AG09319 (cell line): ENCODE measurements around the gene BNIP1.
A peak's percentile ranks its signal among the peaks of the same experiment; 100 is the strongest.
"Not testable (repeated sequence)": the region's sequence is repeated elsewhere in the genome, so short reads cannot be mapped to it uniquely, and the experiment has no call there.

Experiments
- DNase-seq: peaks from one replicate; pipeline ENCODE4 v3.0.0-alpha.2; 2010; ENCODE audit warnings: low read depth; ENCODE audit errors: extremely low read depth
- CTCF ChIP-seq: IDR thresholded peaks from 2 replicates; pipeline ENCODE4 v1.5.1; 2011; ENCODE audit warnings: low read depth, mild to moderate bottlenecking, inconsistent platforms, low read length, moderate library complexity

BNIP1 gene

GRCh38 chr5:173119719-173120118, 24.6 kb upstream of the BNIP1 start:
- no peak for DNase-seq
- no peak for TF ChIP-seq CTCF

- no peak for TF ChIP-seq CTCF
- peak; percentile 11 for DNase-seq
Observed at GRCh38 chr5:173123416-173123815, 20.9 kb upstream of the BNIP1 start.

GRCh38 chr5:173132166-173132565, 12.2 kb upstream of the BNIP1 start:
- DNase-seq: not testable (repeated sequence)

- no peak for DNase-seq
- TF ChIP-seq CTCF: no peak
Observed at GRCh38 chr5:173138707-173139106, 5.6 kb upstream of the BNIP1 start.

- TF ChIP-seq CTCF: no peak
- DNase-seq: no peak
Observed at GRCh38 chr5:173139631-173140030, 4.7 kb upstream of the BNIP1 start.

- DNase-seq: no peak
Observed at GRCh38 chr5:173140769-173141168, 3.6 kb upstream of the BNIP1 start.

GRCh38 chr5:173143567-173143966, 764 bp upstream of the BNIP1 start:
- DNase-seq: no peak
- TF ChIP-seq CTCF: no peak

More at GRCh38 chr5:173140769-173141168, 3.6 kb upstream of the BNIP1 start:
- TF ChIP-seq CTCF: no peak

- TF ChIP-seq CTCF: no peak
- no peak for DNase-seq
Observed at GRCh38 chr5:173148354-173148753, 4.0 kb downstream of the BNIP1 start.
